Astrocyte (in vitro differentiated cells and primary cell): Measurements from ENCODE around the gene DIDO1.

Source experiments
- CTCF ChIP-seq: IDR thresholded peaks from 2 replicates; pipeline ENCODE4 v1.5.1; 2011; ENCODE audit warnings: low read depth, mild to moderate bottlenecking, inconsistent platforms, low read length, moderate library complexity; ENCODE audit not compliant: insufficient read depth
- EZH2 ChIP-seq: IDR thresholded peaks from 2 replicates; pipeline ENCODE4 v1.6.1; 2012; ENCODE audit warnings: mild to moderate bottlenecking, low read length, inconsistent platforms; ENCODE audit not compliant: insufficient read depth

DNA sequence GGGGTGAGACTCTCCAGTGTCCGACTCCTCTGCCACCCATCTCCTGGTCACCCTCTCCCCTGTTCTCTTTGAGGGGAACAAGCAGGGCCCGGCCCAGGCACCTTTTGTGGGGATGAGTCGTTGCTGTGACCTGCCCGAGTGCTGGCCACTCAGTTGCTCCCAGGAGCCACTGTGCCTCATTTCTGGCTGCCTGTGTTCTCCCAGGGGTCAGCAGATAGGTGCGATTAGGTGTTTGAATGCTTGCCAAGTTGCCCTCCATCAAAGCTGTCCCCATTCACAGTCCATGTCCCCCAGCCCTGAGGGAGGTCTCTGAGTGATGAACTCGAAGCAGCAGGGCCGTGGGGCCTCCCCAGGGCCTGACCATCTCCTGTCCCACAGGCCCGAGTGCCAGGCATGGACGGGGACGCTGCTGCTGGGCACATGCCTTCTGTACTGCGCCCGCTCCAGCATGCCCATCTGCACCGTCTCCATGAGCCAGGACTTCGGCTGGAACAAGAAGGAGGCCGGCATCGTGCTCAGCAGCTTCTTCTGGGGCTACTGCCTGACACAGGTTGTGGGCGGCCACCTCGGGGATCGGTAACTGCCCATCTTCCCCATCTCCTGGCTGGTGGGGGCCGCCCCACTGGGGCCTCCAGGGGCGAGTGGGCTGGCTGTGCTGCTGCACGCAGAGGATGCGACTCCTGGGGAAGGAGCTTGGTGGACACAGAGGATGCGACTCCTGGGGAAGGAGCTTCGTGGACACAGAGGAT is 30.3 kb upstream of the DIDO1 start:
- TF ChIP-seq CTCF (no peak), EZH2 (no peak)
